ENCODE results near the gene SIVA1. TPM values are rescaled to one million over a fixed set of nuclear protein-coding genes. Genes with fewer than 3 reads are reported as not detected.
A peak's percentile ranks its signal among the peaks of the same experiment; 100 is the strongest.

SIVA1 gene
- total RNA-seq, 1 donor from 2014 or later: 96.0 TPM

- H3K9me3 Mint-ChIP-seq: no peaks in the 10 kb centered on the region
- intact Hi-C loops (cut with micrococcal nuclease): no loop called here
- peaks cover 2% of the 10 kb centered on the region for H3K27me3 Mint-ChIP-seq (ENCODE audit: low read depth)
- H3K36me3 Mint-ChIP-seq (ENCODE audit: low read depth): no peaks in the 10 kb centered on the region
- peaks cover 14% of the 10 kb centered on the region for H3K4me1 Mint-ChIP-seq (ENCODE audit: low read depth)
- H3K4me3 Mint-ChIP-seq (ENCODE audit: low read depth): peak overlapping the region; percentile 41
- DNase-seq (ENCODE audit: low spot score): peak; percentile 73
- H3K27ac Mint-ChIP-seq: no peak overlapping the region
Measured at GRCh38 chr14:104800015-104800770, 47.2 kb downstream of the SIVA1 start.

- no peaks in the 10 kb centered on the region for H3K9me3 Mint-ChIP-seq
- DNase-seq (ENCODE audit: low spot score): peak; percentile 77
- peak within 1 kb of the TSS; percentile 86 for H3K4me3 Mint-ChIP-seq (ENCODE audit: low read depth)
- H3K36me3 Mint-ChIP-seq (ENCODE audit: low read depth): no peaks in the 10 kb centered on the region
- intact Hi-C loops (cut with micrococcal nuclease): loop anchor here (1.0 kb wide), 1 partner anchor 25 kb away; no protein-coding TSS in a partner anchor
- H3K4me1 Mint-ChIP-seq (ENCODE audit: low read depth): peaks cover 13% of the 10 kb centered on the region
- H3K27ac Mint-ChIP-seq: peak within 1 kb of the TSS; percentile 52
- H3K27me3 Mint-ChIP-seq (ENCODE audit: low read depth): peaks cover 2% of the 10 kb centered on the region
Measured at GRCh38 chr14:104800771-104801519, 48.0 kb downstream of the SIVA1 start, which contains the start of gene ZBTB42. TSS of gene ZBTB42 (plus strand) at chr14:104801101. CDS start at chr14:104801198, 97 bp downstream.

GRCh38 chr14:104801520-104802393, 48.8 kb downstream of the SIVA1 start:
- H3K27ac Mint-ChIP-seq: peak overlapping the region; percentile 52
- no peaks in the 10 kb centered on the region for H3K36me3 Mint-ChIP-seq (ENCODE audit: low read depth)
- peaks cover 6% of the 10 kb centered on the region for H3K4me1 Mint-ChIP-seq (ENCODE audit: low read depth)
- intact Hi-C loops (cut with micrococcal nuclease): loop anchor here (1.0 kb wide), 1 partner anchor 25 kb away; no protein-coding TSS in a partner anchor
- peaks cover 2% of the 10 kb centered on the region for H3K27me3 Mint-ChIP-seq (ENCODE audit: low read depth)
- H3K4me3 Mint-ChIP-seq (ENCODE audit: low read depth): peak overlapping the region; percentile 86
- H3K9me3 Mint-ChIP-seq: no peaks in the 10 kb centered on the region
- DNase-seq (ENCODE audit: low spot score): no peak

GRCh38 chr14:104802394-104803184, 49.6 kb downstream of the SIVA1 start:
- DNase-seq (ENCODE audit: low spot score): no peak
- Mint-ChIP-seq H3K4me1 (ENCODE audit: low read depth) (peaks cover 6% of the 10 kb centered on the region), H3K9me3 (no peaks in the 10 kb centered on the region), H3K4me3 (ENCODE audit: low read depth) (peak overlapping the region; percentile 52), H3K27ac (no peak overlapping the region), H3K36me3 (ENCODE audit: low read depth) (no peaks in the 10 kb centered on the region), H3K27me3 (ENCODE audit: low read depth) (peaks cover 2% of the 10 kb centered on the region)
- intact Hi-C loops (cut with micrococcal nuclease): no loop called here

DNA sequence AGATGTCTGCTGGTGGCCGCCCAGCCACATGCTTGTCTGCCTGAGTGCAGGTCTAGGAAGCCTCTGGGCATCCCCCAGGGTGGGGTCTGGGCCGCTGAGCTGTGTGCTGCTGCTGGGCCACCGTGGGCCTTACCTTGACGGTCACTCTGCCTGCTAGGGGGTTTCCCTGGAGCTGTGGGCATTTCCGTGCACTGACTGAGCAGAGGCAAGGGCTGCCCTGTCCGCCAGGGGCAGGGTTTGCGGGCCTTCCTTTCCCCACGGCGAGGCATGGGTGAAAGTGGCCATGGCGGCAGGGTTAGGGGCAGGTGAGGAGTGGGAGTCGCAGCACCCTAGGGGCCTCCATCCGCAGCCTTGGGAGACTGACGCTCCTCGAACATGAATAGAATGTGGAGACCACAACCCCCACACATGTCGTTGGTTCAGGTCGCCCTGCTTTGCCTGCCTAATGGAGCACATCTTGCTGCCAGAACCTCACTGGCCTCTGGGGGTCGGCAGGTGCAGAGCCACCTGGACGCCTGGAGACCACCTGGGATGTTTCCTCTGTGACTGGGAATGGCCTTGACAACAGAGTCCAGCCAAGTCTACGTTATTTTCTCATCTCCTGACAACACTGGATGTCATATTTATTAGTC, 50.4 kb downstream of the SIVA1 start:
- no peak overlapping the region for H3K27ac Mint-ChIP-seq
- H3K9me3 Mint-ChIP-seq: no peaks in the 10 kb centered on the region
- peaks cover 2% of the 10 kb centered on the region for H3K27me3 Mint-ChIP-seq (ENCODE audit: low read depth)
- no peak overlapping the region for H3K4me3 Mint-ChIP-seq (ENCODE audit: low read depth)
- H3K4me1 Mint-ChIP-seq (ENCODE audit: low read depth): peaks cover 6% of the 10 kb centered on the region
- no peaks in the 10 kb centered on the region for H3K36me3 Mint-ChIP-seq (ENCODE audit: low read depth)
- intact Hi-C loops (cut with micrococcal nuclease): no loop called here
- no peak for DNase-seq (ENCODE audit: low spot score)

GRCh38 chr14:104803912-104804410, 51.0 kb downstream of the SIVA1 start:
- no peak for DNase-seq (ENCODE audit: low spot score)
- no peak overlapping the region for H3K4me3 Mint-ChIP-seq (ENCODE audit: low read depth)
- no peaks in the 10 kb centered on the region for H3K9me3 Mint-ChIP-seq

GRCh38 chr14:104804481-104805325, 51.8 kb downstream of the SIVA1 start:
- intact Hi-C loops (cut with micrococcal nuclease): no loop called here
- H3K9me3 Mint-ChIP-seq: no peaks in the 10 kb centered on the region
- H3K27ac Mint-ChIP-seq: no peak overlapping the region
- H3K4me3 Mint-ChIP-seq (ENCODE audit: low read depth): no peak overlapping the region
- H3K27me3 Mint-ChIP-seq (ENCODE audit: low read depth): peaks cover 1% of the 10 kb centered on the region
- no peak for DNase-seq (ENCODE audit: low spot score)
- H3K36me3 Mint-ChIP-seq (ENCODE audit: low read depth): no peaks in the 10 kb centered on the region
- H3K4me1 Mint-ChIP-seq (ENCODE audit: low read depth): peaks cover 3% of the 10 kb centered on the region

More at GRCh38 chr14:104803912-104804410, 51.0 kb downstream of the SIVA1 start:
- intact Hi-C loops (cut with micrococcal nuclease): no loop called here
- Mint-ChIP-seq H3K36me3 (ENCODE audit: low read depth) (no peaks in the 10 kb centered on the region), H3K4me1 (ENCODE audit: low read depth) (peaks cover 6% of the 10 kb centered on the region), H3K27me3 (ENCODE audit: low read depth) (peaks cover 2% of the 10 kb centered on the region), H3K27ac (no peak overlapping the region)

DNA sequence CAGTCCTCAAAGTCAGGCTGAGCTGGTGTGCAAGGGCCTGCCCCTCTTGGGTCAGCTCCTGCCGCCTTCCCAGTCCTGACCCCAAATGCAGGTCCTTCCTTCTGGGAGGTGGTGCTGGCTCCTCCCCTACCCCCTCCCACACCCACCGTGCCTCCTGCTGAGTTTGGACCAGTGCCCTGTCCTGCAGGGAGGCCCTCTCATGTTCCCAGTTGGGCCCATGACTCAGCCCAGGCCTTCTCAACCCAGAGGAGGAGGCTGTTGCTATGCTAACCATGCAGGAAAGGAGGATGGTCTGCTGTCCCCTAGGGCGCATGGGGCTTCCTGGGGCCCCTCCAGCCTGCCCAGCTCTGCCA, 52.4 kb downstream of the SIVA1 start:
- Mint-ChIP-seq H3K9me3 (no peaks in the 10 kb centered on the region), H3K36me3 (ENCODE audit: low read depth) (no peaks in the 10 kb centered on the region), H3K27me3 (ENCODE audit: low read depth) (no peaks in the 10 kb centered on the region), H3K4me1 (ENCODE audit: low read depth) (peaks cover 2% of the 10 kb centered on the region), H3K4me3 (ENCODE audit: low read depth) (no peak overlapping the region), H3K27ac (no peak overlapping the region)
- intact Hi-C loops (cut with micrococcal nuclease): no loop called here
- DNase-seq (ENCODE audit: low spot score): no peak

GRCh38 chr14:104805941-104806624, 53.1 kb downstream of the SIVA1 start:
- Mint-ChIP-seq H3K27me3 (ENCODE audit: low read depth) (no peaks in the 10 kb centered on the region), H3K27ac (no peak overlapping the region), H3K4me3 (ENCODE audit: low read depth) (no peak overlapping the region), H3K4me1 (ENCODE audit: low read depth) (peaks cover 2% of the 10 kb centered on the region), H3K9me3 (no peaks in the 10 kb centered on the region), H3K36me3 (ENCODE audit: low read depth) (no peaks in the 10 kb centered on the region)
- intact Hi-C loops (cut with micrococcal nuclease): no loop called here
- no peak for DNase-seq (ENCODE audit: low spot score)

- H3K9me3 Mint-ChIP-seq: no peaks in the 10 kb centered on the region
- intact Hi-C loops (cut with micrococcal nuclease): no loop called here
- H3K36me3 Mint-ChIP-seq (ENCODE audit: low read depth): no peaks in the 10 kb centered on the region
- DNase-seq (ENCODE audit: low spot score): no peak
- no peaks in the 10 kb centered on the region for H3K27me3 Mint-ChIP-seq (ENCODE audit: low read depth)
- H3K4me1 Mint-ChIP-seq (ENCODE audit: low read depth): no peaks in the 10 kb centered on the region
- no peak overlapping the region for H3K27ac Mint-ChIP-seq
- H3K4me3 Mint-ChIP-seq (ENCODE audit: low read depth): no peak overlapping the region
Measured at GRCh38 chr14:104806625-104807465, 53.9 kb downstream of the SIVA1 start.

Measured in activated T-helper 2 cell treated with anti-CD3 and anti-CD28 coated beads, Interferon-gamma antibody, Interleukin-2, Interleukin-4, amounts not matched to agents 10 μg/mL and 5 μg/mL and 100 μg/mL, durations not matched to agents 14 hours and 24 hours and 36 hours (primary cell).